ENCODE data around the gene CTDSPL. TPM values are rescaled to one million over a fixed set of nuclear protein-coding genes. Genes with fewer than 3 reads are reported as not detected.
A peak's percentile ranks its signal among the peaks of the same experiment; 100 is the strongest.
"Not testable (repeated sequence)": the region's sequence is repeated elsewhere in the genome, so short reads cannot be mapped to it uniquely, and the experiment has no call there.

The CTDSPL gene
- total RNA-seq, 1 donor from 2014 or later = 176 TPM

- DNase-seq (ENCODE audit: low spot score) = no peak
Measured at GRCh38 chr3:38018296-38019266, 156.9 kb downstream of the CTDSPL start.

GRCh38 chr3:38019658-38020341, 158.1 kb downstream of the CTDSPL start:
- DNase-seq (ENCODE audit: low spot score) = no peak

GRCh38 chr3:38020342-38020726, 158.7 kb downstream of the CTDSPL start:
- DNase-seq (ENCODE audit: low spot score) = no peak

- no peak for DNase-seq (ENCODE audit: low spot score)
Measured at GRCh38 chr3:38021196-38021595, 159.5 kb downstream of the CTDSPL start.

- no peak for DNase-seq (ENCODE audit: low spot score)
Measured at GRCh38 chr3:38022301-38022700, 160.6 kb downstream of the CTDSPL start.

GRCh38 chr3:38022896-38023709, 161.4 kb downstream of the CTDSPL start:
- no peak for DNase-seq (ENCODE audit: low spot score)

- DNase-seq (ENCODE audit: low spot score) = no peak
Measured at GRCh38 chr3:38026856-38027255, 165.2 kb downstream of the CTDSPL start.

GRCh38 chr3:38027466-38028465, 166.1 kb downstream of the CTDSPL start:
- no peak for DNase-seq (ENCODE audit: low spot score)

GRCh38 chr3:38028621-38029361, 167.1 kb downstream of the CTDSPL start:
- DNase-seq (ENCODE audit: low spot score) = no peak

- DNase-seq (ENCODE audit: low spot score) = peak; percentile 74
Measured at GRCh38 chr3:38029400-38030125, 167.9 kb downstream of the CTDSPL start, which contains the start of gene PLCD1. Gene PLCD1 (minus strand): TSS chr3:38029642. CDS start chr3:38029539, 103 bp downstream.

- DNase-seq (ENCODE audit: low spot score) = no peak
Measured at GRCh38 chr3:38030126-38031021, 168.7 kb downstream of the CTDSPL start.

GRCh38 chr3:38031022-38031994, 169.6 kb downstream of the CTDSPL start:
- DNase-seq (ENCODE audit: low spot score) = peak; percentile 78

- no peak for DNase-seq (ENCODE audit: low spot score)
Measured at GRCh38 chr3:38032328-38032865, 170.7 kb downstream of the CTDSPL start.

GRCh38 chr3:38033586-38033985, 171.9 kb downstream of the CTDSPL start:
- not testable (repeated sequence) for DNase-seq (ENCODE audit: low spot score)
